Liver (tissue), 9 donors: ENCODE results near the gene TLE5. TPM values are rescaled to one million over a fixed set of nuclear protein-coding genes. Genes with fewer than 3 reads are reported as not detected.

ENCODE experiments used
- DNase-seq: peaks from one replicate; pipeline ENCODE4 v3.0.0-alpha.2; 2017; ENCODE audit warnings: low spot score
- H3K27ac ChIP-seq, 2 donors: one replicate each; pipeline ENCODE4 v1.7.0; 2013; ENCODE audit warnings: inconsistent platforms in 2 of 2, low read length in 2 of 2, control low read depth in 1 of 2, low read depth in 1 of 2, mild to moderate bottlenecking in 1 of 2
- H3K27me3 ChIP-seq, 4 donors: one replicate each; pipeline versions ENCODE4 v1.6.1 to v1.7.0; 2013; ENCODE audit warnings: low read length in 3 of 4, inconsistent platforms in 1 of 4, mild to moderate bottlenecking in 1 of 4, moderate library complexity in 1 of 4; ENCODE audit not compliant: control insufficient read depth in 4 of 4, insufficient read depth in 4 of 4
- H3K36me3 ChIP-seq, 4 donors: one replicate each; pipeline versions ENCODE4 v1.6.1 to v1.7.0; 2013; ENCODE audit warnings: low read length in 3 of 4, mild to moderate bottlenecking in 3 of 4, low read depth in 1 of 4, moderate library complexity in 1 of 4; ENCODE audit not compliant: control insufficient read depth in 4 of 4, insufficient read depth in 3 of 4
- H3K4me1 ChIP-seq, 4 donors: one replicate each; pipeline versions ENCODE4 v1.6.1 to v1.7.0; 2013; ENCODE audit warnings: low read length in 3 of 4, mild to moderate bottlenecking in 3 of 4, moderate library complexity in 1 of 4; ENCODE audit not compliant: control insufficient read depth in 4 of 4, insufficient read depth in 4 of 4
- H3K4me3 ChIP-seq, 3 donors: one replicate each; pipeline versions ENCODE4 v1.6.1 to v1.7.0; 2013; ENCODE audit warnings: low read length in 3 of 3, control low read depth in 1 of 3, low read depth in 1 of 3, mild to moderate bottlenecking in 1 of 3
- H3K9ac ChIP-seq, 2 donors: one replicate each; pipeline ENCODE4 v1.7.0; 2013; ENCODE audit warnings: low read length in 2 of 2, mild to moderate bottlenecking in 2 of 2, moderate library complexity in 2 of 2, control low read depth in 1 of 2, low read depth in 1 of 2
- H3K9me3 ChIP-seq, 4 donors: one replicate each; pipeline versions ENCODE4 v1.6.1 to v1.7.0; 2013; ENCODE audit warnings: low read length in 3 of 4; ENCODE audit not compliant: control insufficient read depth in 4 of 4
- CTCF ChIP-seq: fragments of 150-350 bp; IDR thresholded peaks from 2 replicates; pipeline ENCODE4 v1.5.1; 2017; ENCODE audit warnings: improper control_type of control experiment, low read depth, low read length; ENCODE audit not compliant: missing input control
- EGR1 ChIP-seq, 2 donors: IDR thresholded peaks; 2 replicates each; pipeline ENCODE4 v1.6.1; 2016 to 2018; ENCODE audit warnings: antibody characterized with exemption in 2 of 2, low read depth in 2 of 2
- FOXA1 ChIP-seq: IDR thresholded peaks from 2 replicates; pipeline ENCODE4 v1.6.1; 2016; ENCODE audit warnings: antibody characterized with exemption
- GABPA ChIP-seq, 2 donors: IDR thresholded peaks in 1 of 2; conservative IDR thresholded peaks in 1 of 2; 2 replicates each; pipeline ENCODE4 v1.6.1; 2016; ENCODE audit warnings: antibody characterized with exemption in 2 of 2, mild to moderate bottlenecking in 1 of 2, moderate library complexity in 1 of 2
- HNF4A ChIP-seq, 2 donors: conservative IDR thresholded peaks; 2 replicates each; pipeline ENCODE4 v1.6.1; 2016; ENCODE audit warnings: antibody characterized with exemption in 2 of 2, mild to moderate bottlenecking in 2 of 2
- HNF4G ChIP-seq: IDR thresholded peaks from 2 replicates; pipeline ENCODE4 v1.6.1; 2016; ENCODE audit warnings: antibody characterized with exemption
- JUND ChIP-seq, 2 donors: IDR thresholded peaks; 2 replicates each; pipeline ENCODE4 v1.6.1; 2016; ENCODE audit warnings: antibody characterized with exemption in 2 of 2
- MAX ChIP-seq: IDR thresholded peaks from 2 replicates; pipeline ENCODE4 v1.6.1; 2016; ENCODE audit warnings: antibody characterized with exemption
- NR2F2 ChIP-seq: IDR thresholded peaks from 2 replicates; pipeline ENCODE4 v1.6.1; 2016; ENCODE audit warnings: antibody characterized with exemption
- RAD21 ChIP-seq, 2 donors: IDR thresholded peaks; 2 replicates each; pipeline ENCODE4 v1.6.1; 2016; ENCODE audit warnings: antibody characterized with exemption in 2 of 2, mild to moderate bottlenecking in 2 of 2
- REST ChIP-seq: IDR thresholded peaks from 2 replicates; pipeline ENCODE4 v1.6.1; 2016; ENCODE audit warnings: antibody characterized with exemption, mild to moderate bottlenecking
- RXRA ChIP-seq, 2 donors: IDR thresholded peaks; 2 replicates each; pipeline ENCODE4 v1.6.1; 2017 to 2018; ENCODE audit warnings: antibody characterized with exemption in 2 of 2, mild to moderate bottlenecking in 1 of 2
- SP1 ChIP-seq: IDR thresholded peaks from 2 replicates; pipeline ENCODE4 v1.6.1; 2018; ENCODE audit warnings: antibody characterized with exemption, mild to moderate bottlenecking
- TAF1 ChIP-seq: conservative IDR thresholded peaks from 2 replicates; pipeline ENCODE4 v1.6.1; 2016; ENCODE audit warnings: antibody characterized with exemption, mild to moderate bottlenecking
- YY1 ChIP-seq: IDR thresholded peaks from 2 replicates; pipeline ENCODE4 v1.6.1; 2016; ENCODE audit warnings: antibody characterized with exemption, mild to moderate bottlenecking
- ZBTB33 ChIP-seq: IDR thresholded peaks from 2 replicates; pipeline ENCODE4 v1.6.1; 2016; ENCODE audit warnings: antibody characterized with exemption
- WGBS: extraction: QIAGEN DNeasy Blood & Tissue Kit; methylation state at CpG from one replicate; pipeline ENCODE4 v1.1.7; 2013; 5-methylcytosine and 5-hydroxymethylcytosine counted together
- polyA plus RNA-seq, 2 donors: library from polyadenylated mRNA; stranded (reverse) in 1 of 2; unstranded in 1 of 2; fragments of 200-250 nt in 1 of 2; fragments of >200 nt in 1 of 2; fragmentation: Nextera tagmentation in 1 of 2; extraction: Ambion mirVana in 1 of 2; gene quantifications; one replicate each; pipeline versions ENCODE4 v1.2.1 to v1.2.3, GENCODE V29; 2013 to 2015
- total RNA-seq, 2 donors: library from RNA; depleted of rRNA; stranded (reverse); fragments of >200 nt; gene quantifications; one replicate each; pipeline ENCODE4 v1.2.3, GENCODE V29; 2014
- donor health status: healthy.
- donor health status: healthy.
- donor health status: healthy.
- donor health status: healthy.
- donor health status: healthy.

TLE5 gene
- total and polyA plus RNA-seq, 4 donors = 47.2 to 166 (median 54.9) TPM

GRCh38 chr19:3024870-3025548 is 37.3 kb downstream of the TLE5 start:
- H3K9ac ChIP-seq = no peak overlapping the region
- TF ChIP-seq GABPA (IDR thresholded peaks at IDR 0.05 in 1 of 2, conservative IDR thresholded peaks at IDR 0.05 in 1 of 2) = no peak
- TF ChIP-seq JUND (IDR thresholded peaks at IDR 0.05) = no peak
- TF ChIP-seq FOXA1 = no peak
- no peak for TF ChIP-seq EGR1 (IDR thresholded peaks at IDR 0.05; ENCODE audit: low read depth in 2 of 2)
- no peak for TF ChIP-seq MAX
- TF ChIP-seq RAD21 (IDR thresholded peaks at IDR 0.05) = no peak
- TF ChIP-seq HNF4G = no peak
- H3K4me1 ChIP-seq = peaks cover 0 to 5% (median 1%) of the 10 kb centered on the region in 4 donors
- H3K4me3 ChIP-seq = no peak overlapping the region
- no peak overlapping the region for H3K27ac ChIP-seq
- WGBS = 73% methylated on average over 30 of the region's 30 CpGs
- no peak for DNase-seq
- H3K27me3 ChIP-seq = no peaks in the 10 kb centered on the region
- H3K36me3 ChIP-seq = no peaks in the 10 kb centered on the region
- H3K9me3 ChIP-seq = no peaks in the 10 kb centered on the region

GRCh38 chr19:3024509-3024869 is 37.8 kb downstream of the TLE5 start:
- Histone ChIP-seq H3K9me3 (no peaks in the 10 kb centered on the region), H3K27me3 (no peaks in the 10 kb centered on the region), H3K36me3 (no peaks in the 10 kb centered on the region), H3K27ac (no peak overlapping the region), H3K9ac (no peak overlapping the region), H3K4me3 (no peak overlapping the region), H3K4me1 (peaks cover 0 to under 1% (median 0%) of the 10 kb centered on the region in 4 donors)
- WGBS = 73% methylated on average over 5 of the region's 5 CpGs
- no peak for TF ChIP-seq EGR1 (IDR thresholded peaks at IDR 0.05; ENCODE audit: low read depth in 2 of 2)
- TF ChIP-seq RXRA (IDR thresholded peaks at IDR 0.05) = no peak
- TF ChIP-seq FOXA1 = no peak
- no peak for TF ChIP-seq MAX
- no peak for TF ChIP-seq CTCF
- TF ChIP-seq SP1 = no peak
- TF ChIP-seq NR2F2 = no peak
- TF ChIP-seq REST = no peak
- no peak for TF ChIP-seq HNF4A (conservative IDR thresholded peaks at IDR 0.05)
- no peak for TF ChIP-seq RAD21 (IDR thresholded peaks at IDR 0.05)
- no peak for TF ChIP-seq GABPA (IDR thresholded peaks at IDR 0.05 in 1 of 2, conservative IDR thresholded peaks at IDR 0.05 in 1 of 2)
- no peak for TF ChIP-seq YY1
- no peak for TF ChIP-seq ZBTB33
- no peak for TF ChIP-seq TAF1
- DNase-seq = no peak
